Measurements from ENCODE around the gene PRUNE1. TPM values are rescaled to one million over a fixed set of nuclear protein-coding genes. Genes with fewer than 3 reads are reported as not detected.

PRUNE1 gene, protein sequence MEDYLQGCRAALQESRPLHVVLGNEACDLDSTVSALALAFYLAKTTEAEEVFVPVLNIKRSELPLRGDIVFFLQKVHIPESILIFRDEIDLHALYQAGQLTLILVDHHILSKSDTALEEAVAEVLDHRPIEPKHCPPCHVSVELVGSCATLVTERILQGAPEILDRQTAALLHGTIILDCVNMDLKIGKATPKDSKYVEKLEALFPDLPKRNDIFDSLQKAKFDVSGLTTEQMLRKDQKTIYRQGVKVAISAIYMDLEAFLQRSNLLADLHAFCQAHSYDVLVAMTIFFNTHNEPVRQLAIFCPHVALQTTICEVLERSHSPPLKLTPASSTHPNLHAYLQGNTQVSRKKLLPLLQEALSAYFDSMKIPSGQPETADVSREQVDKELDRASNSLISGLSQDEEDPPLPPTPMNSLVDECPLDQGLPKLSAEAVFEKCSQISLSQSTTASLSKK
- total RNA-seq (2022; extraction: Qiagen RNA extraction): 11.3 to 15.4 TPM (median 15.0 TPM) in 5 replicates

DNA sequence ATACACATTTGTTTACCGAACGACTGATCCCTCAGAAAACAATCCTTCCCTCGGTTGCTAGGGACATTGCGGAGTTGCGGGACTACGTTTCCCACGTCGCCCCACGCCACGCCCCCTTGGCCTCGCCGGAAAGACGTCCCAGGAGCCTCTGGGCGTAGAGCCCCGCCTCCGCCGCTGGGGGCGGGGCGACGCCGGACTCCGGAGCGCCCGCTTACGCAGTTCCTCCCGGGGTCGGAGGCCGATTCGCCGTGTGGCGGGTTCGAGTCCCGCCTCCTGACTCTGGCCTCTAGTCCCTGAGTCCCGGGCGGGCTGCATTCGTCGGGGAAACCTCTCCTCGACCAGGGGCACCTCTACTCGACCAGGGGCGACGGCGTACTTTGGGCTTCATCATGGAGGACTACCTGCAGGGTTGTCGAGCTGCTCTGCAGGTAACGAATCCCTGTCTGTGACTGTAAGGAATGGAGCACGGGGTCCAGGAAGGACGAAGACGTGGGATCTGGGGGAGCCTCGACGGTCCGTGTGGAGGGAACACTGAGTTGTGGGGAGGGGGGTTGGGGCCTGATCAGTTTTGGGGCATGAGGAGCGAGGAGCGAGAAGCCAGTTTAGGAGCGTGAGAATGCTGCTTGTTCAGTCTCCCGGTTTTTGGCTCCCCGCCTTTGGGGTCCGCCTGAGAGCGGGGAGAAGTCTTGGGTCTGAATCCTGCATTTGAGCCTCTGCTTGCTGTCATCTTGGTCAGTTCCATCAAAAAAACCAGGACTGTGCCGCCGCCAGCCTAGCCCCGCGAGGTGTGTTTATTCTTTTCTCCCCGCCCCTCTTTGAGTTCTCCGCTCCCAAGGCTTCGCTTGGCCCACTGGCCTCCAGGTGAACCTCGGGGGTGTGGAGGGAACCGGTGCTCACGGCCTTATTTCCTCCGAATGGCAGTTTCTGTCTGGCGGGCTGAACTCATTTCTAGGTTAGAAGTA, at the start of gene PRUNE1:
Gene PRUNE1, plus strand, starts transcription at position 206 of the 962 bp plus-strand sequence. Its CDS starts 184 bp downstream, at position 390.

GRCh38 chr1:150974580-150975478, 33.4 kb upstream of the PRUNE1 start, which contains the start of gene CERS2:
CERS2 (minus strand) TSS chr1:150974835; CDS start chr1:150969090, 5,745 bp downstream.

DNA sequence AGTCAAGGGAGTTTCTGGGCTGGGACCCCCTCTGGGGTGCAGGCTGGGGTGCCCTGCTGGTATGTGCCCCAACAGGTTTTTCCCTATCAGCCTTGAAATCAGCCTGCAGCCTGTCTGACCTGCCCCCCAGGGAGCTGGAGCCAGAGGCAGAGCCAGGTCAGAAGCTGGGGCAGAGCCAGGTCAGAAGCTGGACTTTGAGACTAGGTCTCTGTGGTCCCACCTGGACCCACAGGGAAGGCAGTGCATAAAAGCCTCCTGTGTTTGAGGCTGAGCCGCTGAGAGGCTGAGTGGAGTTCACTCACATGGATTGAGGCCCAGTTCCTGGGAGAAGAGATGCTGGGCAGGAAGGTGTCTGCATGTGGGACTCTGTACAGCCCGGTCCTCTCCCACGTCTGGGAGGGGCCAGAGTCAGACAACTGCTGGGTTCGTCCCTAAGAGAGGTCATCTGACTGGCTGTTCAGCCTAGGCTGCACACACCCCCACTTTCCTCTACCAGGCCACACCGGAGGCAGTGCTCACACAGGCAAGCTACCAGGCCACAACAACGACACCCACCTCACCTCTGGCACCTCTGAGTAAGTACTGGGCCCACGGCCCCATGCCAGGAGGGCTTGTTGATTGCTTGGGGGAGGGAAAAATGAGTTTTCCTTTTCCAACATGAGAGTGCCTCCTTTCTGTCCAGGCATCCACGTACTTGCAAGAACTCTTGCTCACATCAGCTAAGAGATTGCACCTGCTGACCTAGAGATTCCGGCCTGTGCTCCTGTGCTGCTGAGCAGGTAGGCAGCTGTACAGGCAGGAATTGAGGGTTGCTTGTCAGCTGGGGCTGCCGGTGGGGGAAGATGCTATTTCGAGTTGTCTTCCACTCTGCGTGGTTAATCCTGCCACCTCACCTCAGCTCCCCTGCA, 26.2 kb upstream of the PRUNE1 start, which contains the start of gene ANXA9:
Gene ANXA9, plus strand, starts transcription at position 488 of the 908 bp plus-strand sequence. CDS start 814 bp downstream, outside the sequence.

GRCh38 chr1:151006327-151007052, 1.8 kb upstream of the PRUNE1 start, which contains the start of gene MINDY1:
MINDY1 (minus strand) TSS chr1:151006902; CDS start chr1:151002617, 4,285 bp downstream.

DNA sequence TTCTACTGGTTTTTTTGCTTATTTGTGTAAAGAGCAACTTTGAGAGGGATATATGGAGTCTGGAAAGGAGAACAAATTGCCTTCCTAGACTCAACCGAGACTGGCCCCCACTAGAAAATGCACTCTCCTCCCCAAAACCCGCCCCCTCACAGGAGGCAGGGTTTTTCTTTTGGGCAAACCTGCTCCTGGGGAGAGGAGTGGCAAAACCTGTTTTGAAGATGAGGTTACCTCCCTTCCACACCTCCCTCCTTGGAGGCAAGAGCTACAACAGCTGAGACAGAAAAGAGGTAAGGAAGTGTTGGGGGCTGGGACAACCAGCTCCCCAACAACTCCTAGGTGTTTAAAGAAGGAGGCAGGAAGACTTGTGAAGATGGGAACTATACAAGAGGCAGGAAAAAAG, 28.1 kb downstream of the PRUNE1 start, which contains the start of gene BNIPL:
Gene BNIPL, plus strand, starts transcription at position 231 of the 400 bp plus-strand sequence. Its CDS starts 140 bp downstream, at position 371.

GRCh38 chr1:151047591-151047924, 39.3 kb downstream of the PRUNE1 start, which contains the start of gene C1orf56:
C1orf56 (plus strand) TSS chr1:151047751; CDS start chr1:151047848, 97 bp downstream.

DNA sequence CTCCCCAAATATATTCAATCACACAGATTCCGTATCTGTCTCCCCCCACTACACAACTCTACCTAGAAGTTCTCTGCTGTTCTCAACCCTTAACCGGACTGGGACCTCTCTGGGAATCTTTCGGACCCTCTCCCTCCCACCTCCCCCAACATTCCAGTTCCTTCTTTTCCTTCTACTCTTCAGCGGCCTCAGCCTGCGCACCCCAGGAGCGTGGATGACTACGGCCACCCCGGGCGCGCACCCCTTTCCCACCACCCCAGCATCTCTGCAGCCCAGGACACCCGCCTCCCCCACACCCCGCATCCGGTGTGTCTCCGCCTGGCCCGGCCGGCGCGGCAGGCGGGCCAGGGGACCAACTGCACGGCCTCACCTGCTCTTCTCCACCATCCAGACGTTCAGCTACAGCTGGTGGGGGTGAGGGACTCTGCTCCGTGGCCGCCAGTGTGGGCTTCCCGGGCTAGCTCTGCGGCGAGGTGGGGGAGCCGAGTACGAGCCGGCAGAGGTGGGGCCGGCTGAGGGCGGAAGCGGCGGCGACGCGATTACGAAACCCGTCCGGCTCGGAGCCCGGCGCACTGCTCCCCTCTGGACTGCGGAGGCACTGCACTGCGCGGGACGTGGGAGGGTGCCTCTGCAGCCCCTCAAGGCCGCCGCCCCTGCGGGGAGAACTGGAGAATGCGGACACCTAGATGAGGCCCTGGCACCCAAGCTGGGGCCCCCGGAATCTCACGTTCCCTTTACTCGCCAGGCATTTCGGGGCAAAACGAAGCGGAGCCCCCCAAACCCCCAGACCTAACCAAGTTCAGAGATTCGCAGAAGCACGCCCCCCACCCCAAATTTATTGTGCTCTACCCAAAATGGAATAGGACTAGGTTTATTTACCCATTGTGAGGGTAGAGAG, 51.1 kb downstream of the PRUNE1 start, which contains the start of gene CDC42SE1:
Gene CDC42SE1, minus strand, starts transcription at position 514 of the 898 bp plus-strand sequence. CDS start 3,892 bp downstream, outside the sequence.

GRCh38 chr1:151060007-151060656, 51.9 kb downstream of the PRUNE1 start, which contains the start of gene MLLT11:
MLLT11 (plus strand) TSS chr1:151060397; CDS start chr1:151067225, 6,828 bp downstream.

GRCh38 chr1:151070474-151071276, 62.4 kb downstream of the PRUNE1 start, which contains the start of gene GABPB2:
GABPB2 (plus strand) TSS chr1:151070761; CDS start chr1:151088190, 17,429 bp downstream.

Other genes starting within 250 kb of the PRUNE1 start
- gene CTSS, start 242.7 kb upstream of the PRUNE1 start, total RNA-seq (2022; extraction: Qiagen RNA extraction): 14.2 to 18.5 TPM (median 14.4 TPM) in 5 replicates
- 1.4 to 2.2 TPM (median 1.7 TPM) in 5 replicates for gene CTSK, start 200.2 kb upstream of the PRUNE1 start, total RNA-seq (2022; extraction: Qiagen RNA extraction)
- 9.4 to 14.5 TPM (median 11.9 TPM) in 5 replicates for gene ARNT, start 131.8 kb upstream of the PRUNE1 start, total RNA-seq (2022; extraction: Qiagen RNA extraction)
- gene CTXND2, start 121.3 kb upstream of the PRUNE1 start, total RNA-seq (2022; extraction: Qiagen RNA extraction): not detected in 5 replicates
- 21.2 to 26.1 TPM (median 23.9 TPM) in 5 replicates for gene SETDB1, start 82.1 kb upstream of the PRUNE1 start, total RNA-seq (2022; extraction: Qiagen RNA extraction)
- 239 to 262 TPM (median 246 TPM) in 5 replicates for gene CERS2, start 33.6 kb upstream of the PRUNE1 start, total RNA-seq (2022; extraction: Qiagen RNA extraction)
- gene ANXA9, start 26.2 kb upstream of the PRUNE1 start, total RNA-seq (2022; extraction: Qiagen RNA extraction): 0.51 to 1.2 TPM (median 0.92 TPM) in 5 replicates
- 2.1 to 3.7 TPM (median 2.8 TPM) in 5 replicates for gene MINDY1, start 1.5 kb upstream of the PRUNE1 start, total RNA-seq (2022; extraction: Qiagen RNA extraction)
- gene BNIPL, start 28.1 kb downstream of the PRUNE1 start, total RNA-seq (2022; extraction: Qiagen RNA extraction): 0.06 to 0.30 TPM (median 0.15 TPM) in 5 replicates
- gene C1orf56, start 39.3 kb downstream of the PRUNE1 start, total RNA-seq (2022; extraction: Qiagen RNA extraction): 5.7 to 8.6 TPM (median 6.6 TPM) in 5 replicates
- gene CDC42SE1, start 51.2 kb downstream of the PRUNE1 start, total RNA-seq (2022; extraction: Qiagen RNA extraction): 76.7 to 92.0 TPM (median 80.0 TPM) in 5 replicates
- 13.2 to 16.7 TPM (median 16.1 TPM) in 5 replicates for gene MLLT11, start 51.9 kb downstream of the PRUNE1 start, total RNA-seq (2022; extraction: Qiagen RNA extraction)
- 2.4 to 3.1 TPM (median 2.9 TPM) in 5 replicates for gene GABPB2, start 62.3 kb downstream of the PRUNE1 start, total RNA-seq (2022; extraction: Qiagen RNA extraction)
- 1.5 to 2.6 TPM (median 1.7 TPM) in 5 replicates for gene SEMA6C, start 138.2 kb downstream of the PRUNE1 start, total RNA-seq (2022; extraction: Qiagen RNA extraction)
- gene TNFAIP8L2, start 148.2 kb downstream of the PRUNE1 start, total RNA-seq (2022; extraction: Qiagen RNA extraction): not detected in 5 replicates
- gene LYSMD1, start 157.5 kb downstream of the PRUNE1 start, total RNA-seq (2022; extraction: Qiagen RNA extraction): 5.1 to 7.5 TPM (median 6.3 TPM) in 5 replicates
- gene SCNM1, start 157.7 kb downstream of the PRUNE1 start, total RNA-seq (2022; extraction: Qiagen RNA extraction): 44.5 to 47.6 TPM (median 46.1 TPM) in 5 replicates
- 0.25 to 0.32 TPM (median 0.30 TPM) in 3 of 5 replicates, not detected in the others for gene TMOD4, start 167.5 kb downstream of the PRUNE1 start, total RNA-seq (2022; extraction: Qiagen RNA extraction)
- 42.7 to 63.6 TPM (median 44.0 TPM) in 5 replicates for gene VPS72, start 181.7 kb downstream of the PRUNE1 start, total RNA-seq (2022; extraction: Qiagen RNA extraction)
- 45.0 to 60.9 TPM (median 49.8 TPM) in 5 replicates for gene PIP5K1A, start 190.1 kb downstream of the PRUNE1 start, total RNA-seq (2022; extraction: Qiagen RNA extraction)
- 173 to 208 TPM (median 192 TPM) in 5 replicates for gene PSMD4, start 246.3 kb downstream of the PRUNE1 start, total RNA-seq (2022; extraction: Qiagen RNA extraction)

All from A549 treated with Mapracorat at 1 μM for 4 hours (cell line).